Measurements from ENCODE around the gene PIP4K2C.
A peak's percentile ranks its signal among the peaks of the same experiment; 100 is the strongest.

The PIP4K2C gene

DNA sequence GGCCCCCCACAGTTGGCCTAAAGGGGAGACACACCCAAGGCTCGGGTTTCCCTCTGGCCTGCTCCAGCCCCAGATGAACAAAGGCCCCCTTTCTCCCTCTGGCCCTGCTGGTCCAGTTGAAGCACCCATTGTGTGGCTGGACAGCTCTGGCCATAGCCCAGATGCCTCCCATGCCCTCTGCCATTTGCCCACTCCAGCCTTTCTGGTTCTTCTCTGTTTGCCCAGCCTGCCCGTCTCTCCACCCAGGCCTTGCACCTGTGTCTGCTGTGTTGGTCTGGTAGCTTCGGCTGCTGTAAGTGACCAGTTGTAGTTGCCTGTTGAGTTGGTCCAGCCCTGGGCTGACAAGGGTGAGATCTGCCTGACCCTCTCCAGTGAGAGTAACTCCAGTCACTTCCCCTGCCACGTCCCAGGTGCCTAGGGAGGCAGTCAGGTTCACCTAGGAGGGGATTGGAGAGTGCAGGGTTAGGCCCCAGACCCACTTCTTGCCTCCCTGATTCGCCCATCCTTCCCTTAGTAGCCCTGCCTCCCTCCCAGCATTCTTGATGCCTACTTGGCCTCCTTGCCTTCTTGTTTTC is 39.0 kb downstream of the PIP4K2C start:
- TF ChIP-seq SIN3A (IDR thresholded peaks at IDR 0.05; ENCODE audit: borderline replicate concordance, insufficient read depth, low read length) (no peak), TAF1 (IDR thresholded peaks at IDR 0.05; ENCODE audit: borderline replicate concordance, insufficient read depth, low read length) (no peak), POLR2AphosphoS5 (IDR thresholded peaks at IDR 0.05; ENCODE audit: low read depth, low read length) (no peak), FOXP2 (optimal IDR thresholded peaks at IDR 0.05; ENCODE audit: borderline replicate concordance, extremely low read depth, extremely low read length, insufficient read depth) (no peak)
- TF ChIP-seq, protein P1, sequence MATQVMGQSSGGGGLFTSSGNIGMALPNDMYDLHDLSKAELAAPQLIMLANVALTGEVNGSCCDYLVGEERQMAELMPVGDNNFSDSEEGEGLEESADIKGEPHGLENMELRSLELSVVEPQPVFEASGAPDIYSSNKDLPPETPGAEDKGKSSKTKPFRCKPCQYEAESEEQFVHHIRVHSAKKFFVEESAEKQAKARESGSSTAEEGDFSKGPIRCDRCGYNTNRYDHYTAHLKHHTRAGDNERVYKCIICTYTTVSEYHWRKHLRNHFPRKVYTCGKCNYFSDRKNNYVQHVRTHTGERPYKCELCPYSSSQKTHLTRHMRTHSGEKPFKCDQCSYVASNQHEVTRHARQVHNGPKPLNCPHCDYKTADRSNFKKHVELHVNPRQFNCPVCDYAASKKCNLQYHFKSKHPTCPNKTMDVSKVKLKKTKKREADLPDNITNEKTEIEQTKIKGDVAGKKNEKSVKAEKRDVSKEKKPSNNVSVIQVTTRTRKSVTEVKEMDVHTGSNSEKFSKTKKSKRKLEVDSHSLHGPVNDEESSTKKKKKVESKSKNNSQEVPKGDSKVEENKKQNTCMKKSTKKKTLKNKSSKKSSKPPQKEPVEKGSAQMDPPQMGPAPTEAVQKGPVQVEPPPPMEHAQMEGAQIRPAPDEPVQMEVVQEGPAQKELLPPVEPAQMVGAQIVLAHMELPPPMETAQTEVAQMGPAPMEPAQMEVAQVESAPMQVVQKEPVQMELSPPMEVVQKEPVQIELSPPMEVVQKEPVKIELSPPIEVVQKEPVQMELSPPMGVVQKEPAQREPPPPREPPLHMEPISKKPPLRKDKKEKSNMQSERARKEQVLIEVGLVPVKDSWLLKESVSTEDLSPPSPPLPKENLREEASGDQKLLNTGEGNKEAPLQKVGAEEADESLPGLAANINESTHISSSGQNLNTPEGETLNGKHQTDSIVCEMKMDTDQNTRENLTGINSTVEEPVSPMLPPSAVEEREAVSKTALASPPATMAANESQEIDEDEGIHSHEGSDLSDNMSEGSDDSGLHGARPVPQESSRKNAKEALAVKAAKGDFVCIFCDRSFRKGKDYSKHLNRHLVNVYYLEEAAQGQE (IDR thresholded peaks at IDR 0.05; ENCODE audit: insufficient read depth in 1 of 2, low read depth in 2 of 2, low read length in 2 of 2): no peak

DNA sequence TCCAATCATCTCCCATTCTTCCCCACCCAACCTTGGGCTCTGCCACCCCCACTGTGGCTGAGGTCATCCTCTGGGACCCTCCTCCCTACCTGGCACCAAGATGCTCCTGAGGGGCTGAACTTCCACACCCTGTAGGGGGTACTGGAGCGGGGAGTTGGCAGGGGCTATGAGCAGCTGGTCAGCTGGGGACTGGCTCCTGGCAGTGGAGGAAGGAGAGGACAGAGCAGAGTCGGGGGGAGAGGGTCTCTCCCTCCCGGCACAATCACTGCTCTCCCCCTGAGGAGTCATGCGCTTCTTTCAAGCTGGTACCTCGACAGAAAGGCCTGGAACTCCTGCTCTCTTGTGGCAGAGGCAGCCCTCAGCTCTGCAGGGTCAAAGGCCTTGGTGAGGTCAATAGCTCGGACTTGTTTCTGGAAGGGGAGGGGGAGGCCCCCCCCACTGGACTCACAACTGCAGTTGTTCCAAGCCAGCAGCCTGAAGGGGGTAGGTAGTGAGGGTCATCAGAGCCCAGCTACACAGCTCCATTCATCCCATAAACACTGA is 40.0 kb downstream of the PIP4K2C start:
- TF ChIP-seq TAF1 (IDR thresholded peaks at IDR 0.05; ENCODE audit: borderline replicate concordance, insufficient read depth, low read length): no peak
- TF ChIP-seq FOXP2 (optimal IDR thresholded peaks at IDR 0.05; ENCODE audit: borderline replicate concordance, extremely low read depth, extremely low read length, insufficient read depth): no peak
- no peak for TF ChIP-seq POLR2AphosphoS5 (IDR thresholded peaks at IDR 0.05; ENCODE audit: low read depth, low read length)
- TF ChIP-seq, protein P1 (IDR thresholded peaks at IDR 0.05; ENCODE audit: insufficient read depth in 1 of 2, low read depth in 2 of 2, low read length in 2 of 2): no peak
- TF ChIP-seq SIN3A (IDR thresholded peaks at IDR 0.05; ENCODE audit: borderline replicate concordance, insufficient read depth, low read length): no peak

DNA sequence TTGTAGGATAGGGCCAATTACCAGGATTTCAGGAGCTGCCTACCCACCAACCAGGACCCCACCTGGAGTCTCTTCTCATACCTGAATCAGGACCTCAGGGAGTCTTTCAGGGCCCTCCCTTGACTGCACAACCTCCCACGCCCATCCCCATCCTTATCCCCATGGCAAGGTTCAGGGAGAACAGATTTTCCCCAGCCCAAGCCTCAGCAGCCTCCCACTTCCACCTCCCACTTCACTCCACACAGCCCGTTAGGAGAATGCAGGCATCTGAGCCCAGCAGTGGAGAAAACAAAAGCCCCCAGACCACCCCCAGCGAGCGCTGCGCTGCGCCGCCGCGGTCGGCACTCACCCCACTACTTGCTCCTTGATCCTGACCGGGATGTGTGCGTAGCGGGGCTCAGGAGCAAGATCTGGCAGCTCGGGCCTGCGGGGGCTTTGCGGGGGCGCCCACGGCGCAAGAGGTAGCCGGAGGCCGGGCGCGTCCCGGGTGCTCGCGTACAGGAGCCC is 40.6 kb downstream of the PIP4K2C start:
- TF ChIP-seq FOXP2 (optimal IDR thresholded peaks at IDR 0.05; ENCODE audit: borderline replicate concordance, extremely low read depth, extremely low read length, insufficient read depth) (no peak), TAF1 (IDR thresholded peaks at IDR 0.05; ENCODE audit: borderline replicate concordance, insufficient read depth, low read length) (no peak)

DNA sequence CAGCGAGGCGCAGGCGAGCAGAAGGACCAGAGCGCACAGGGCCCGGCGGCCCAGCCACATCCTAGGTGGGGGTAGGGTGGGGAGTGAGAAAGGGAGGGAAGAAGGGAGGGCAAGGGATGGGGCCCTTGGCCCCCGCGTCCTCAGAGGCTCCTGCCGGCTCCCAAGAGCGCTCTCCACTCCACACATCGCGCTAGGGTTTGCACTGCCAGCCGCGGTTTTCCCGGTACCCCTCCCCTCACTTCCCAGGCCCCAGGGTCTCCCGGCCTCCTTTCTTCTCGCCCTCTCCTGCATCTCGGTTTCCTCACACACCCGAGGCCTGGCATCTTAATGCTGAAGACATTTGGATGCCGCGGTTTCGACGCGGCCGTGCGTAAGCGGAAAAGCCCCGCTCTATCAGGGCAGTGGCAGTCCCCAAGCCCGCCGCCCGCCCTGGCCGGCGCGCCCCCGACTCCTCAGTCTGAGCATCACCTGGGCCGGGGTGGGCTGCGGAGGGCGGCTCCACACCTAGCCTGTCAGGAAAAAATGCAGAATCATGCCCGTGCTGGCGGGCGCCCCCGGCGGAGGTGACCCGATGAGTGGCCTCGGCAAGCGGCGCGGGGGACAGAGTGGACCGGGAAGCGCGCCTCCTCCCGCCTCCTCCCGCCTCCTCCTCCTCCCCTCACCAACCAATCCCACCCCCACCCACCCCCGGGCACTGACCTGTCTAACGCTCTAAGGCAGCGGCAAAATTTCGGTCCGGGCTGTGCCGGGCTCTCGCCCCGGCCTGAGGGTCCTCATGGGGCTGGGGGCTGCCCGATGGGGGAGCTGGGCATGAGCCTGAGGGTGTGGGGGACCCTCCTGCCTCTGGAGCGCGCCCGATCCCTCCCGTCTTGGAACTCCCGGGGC is 41.3 kb downstream of the PIP4K2C start:
- TF ChIP-seq, protein P1 (IDR thresholded peaks at IDR 0.05; ENCODE audit: insufficient read depth in 1 of 2, low read depth in 2 of 2, low read length in 2 of 2): no peak
- TF ChIP-seq FOXP2 (optimal IDR thresholded peaks at IDR 0.05; ENCODE audit: borderline replicate concordance, extremely low read depth, extremely low read length, insufficient read depth): no peak
- no peak for TF ChIP-seq TAF1 (IDR thresholded peaks at IDR 0.05; ENCODE audit: borderline replicate concordance, insufficient read depth, low read length)
- no peak for TF ChIP-seq POLR2AphosphoS5 (IDR thresholded peaks at IDR 0.05; ENCODE audit: low read depth, low read length)
- TF ChIP-seq SIN3A (IDR thresholded peaks at IDR 0.05; ENCODE audit: borderline replicate concordance, insufficient read depth, low read length): no peak

DNA sequence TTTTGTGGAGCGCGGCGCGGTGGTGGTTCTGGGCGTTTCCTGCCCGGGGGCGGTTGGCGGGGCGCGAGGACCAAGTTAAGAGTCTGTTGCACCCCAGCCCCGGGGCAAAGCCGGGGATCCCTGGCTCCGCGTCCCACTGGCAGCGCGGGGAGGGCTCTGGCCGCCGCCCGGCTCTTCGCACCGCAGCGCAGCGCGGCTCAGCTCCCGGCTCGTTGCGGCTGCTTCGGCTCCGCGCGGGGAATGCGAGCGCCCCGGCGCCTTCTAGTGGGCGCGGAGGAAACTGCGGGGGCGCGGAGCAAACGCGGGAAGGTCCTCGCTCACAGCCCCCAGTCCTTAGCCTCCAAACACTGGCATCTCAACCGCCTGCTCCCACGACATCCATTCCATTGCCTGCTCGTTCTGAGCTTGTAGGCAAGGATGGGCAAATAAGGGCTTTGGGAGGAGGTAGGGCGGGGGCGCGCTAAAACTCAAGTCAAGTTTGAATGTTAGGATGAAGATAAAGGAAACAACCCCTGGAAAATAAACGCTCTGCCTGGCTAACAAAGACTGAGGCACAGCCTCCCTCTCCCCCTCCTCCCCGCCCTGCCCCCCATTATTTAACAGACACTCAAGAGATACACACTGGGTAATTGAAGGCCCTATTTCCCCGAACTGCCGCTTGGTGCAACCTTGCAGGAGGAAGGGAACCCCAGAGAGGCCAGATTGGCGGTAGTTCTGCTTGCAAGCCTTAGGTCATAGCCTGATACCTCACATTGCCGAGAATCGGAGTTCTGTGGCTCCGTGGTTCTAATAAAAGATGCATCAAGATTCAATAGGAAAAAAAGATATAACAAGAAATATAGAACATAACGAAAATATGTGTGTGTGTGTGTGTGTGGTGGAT is 42.2 kb downstream of the PIP4K2C start, which contains the start of gene B4GALNT1:
TSS of gene B4GALNT1 (minus strand) at position 244 of the 883 bp plus-strand sequence. CDS start 1,069 bp downstream, outside the sequence.
- TF ChIP-seq POLR2AphosphoS5 (IDR thresholded peaks at IDR 0.05; ENCODE audit: low read depth, low read length): peak; percentile 46; the same call in 1 of the 2 replicates
- TF ChIP-seq FOXP2 (optimal IDR thresholded peaks at IDR 0.05; ENCODE audit: borderline replicate concordance, extremely low read depth, extremely low read length, insufficient read depth): peak; percentile 61
- no peak; the same call in 1 of the 2 replicates for TF ChIP-seq TAF1 (IDR thresholded peaks at IDR 0.05; ENCODE audit: borderline replicate concordance, insufficient read depth, low read length)
